SU-DHL-6 (cell line): ENCODE data around the gene IMPDH1.

Experiments used
- H2AFZ ChIP-seq: fragments of 200-600 bp; sonication (generic); 2 replicates; pipeline ENCODE4 v1.6.1; 2014; ENCODE audit warnings: low read depth, mild to moderate bottlenecking, moderate library complexity, mixed read lengths, antibody characterized with exemption, low read length; ENCODE audit not compliant: severe bottlenecking
- H3F3A ChIP-seq: fragments of 200-600 bp; shearing (Covaris generic); 2 replicates; pipeline ENCODE4 v1.6.0; 2016; ENCODE audit warnings: antibody characterized with exemption, mild to moderate bottlenecking; ENCODE audit not compliant: insufficient read depth
- H3K27ac ChIP-seq: fragments of 200-600 bp; sonication (generic); 2 replicates; pipeline ENCODE4 v1.5.1; 2016; ENCODE audit warnings: low read depth, mild to moderate bottlenecking, low read length, moderate library complexity, mixed read lengths
- H3K27me3 ChIP-seq: fragments of 200-600 bp; sonication (generic), shearing (Covaris generic); 2 replicates; pipeline ENCODE4 v1.6.0; 2014; ENCODE audit warnings: mild to moderate bottlenecking, low read length
- H3K36me3 ChIP-seq: fragments of 200-600 bp; sonication (generic); 2 replicates; pipeline ENCODE4 v1.6.1; 2014; ENCODE audit warnings: mild to moderate bottlenecking, low read length, mixed read lengths
- H3K4me2 ChIP-seq: fragments of 300-600, 200-600 bp; shearing (Covaris generic), sonication (generic); 2 replicates; pipeline ENCODE4 v1.6.0; 2014; ENCODE audit warnings: low read length, low read depth, mild to moderate bottlenecking; ENCODE audit not compliant: poor library complexity, severe bottlenecking
- H3K4me3 ChIP-seq: fragments of 200-600 bp; sonication (generic); 2 replicates; pipeline ENCODE4 v1.5.1; 2014; ENCODE audit warnings: antibody characterized with exemption, low read length, mild to moderate bottlenecking, mixed read lengths; ENCODE audit not compliant: insufficient read depth, poor library complexity, severe bottlenecking
- H3K79me2 ChIP-seq: fragments of 200-600 bp; sonication (generic); 2 replicates; pipeline ENCODE4 v1.6.1; 2014; ENCODE audit warnings: mild to moderate bottlenecking, low read length, moderate library complexity; ENCODE audit not compliant: insufficient read depth
- H3K9ac ChIP-seq: fragments of 200-600 bp; sonication (generic); 2 replicates; pipeline ENCODE4 v1.7.0; 2014; ENCODE audit warnings: mild to moderate bottlenecking, low read length
- H3K9me2 ChIP-seq: fragments of 200-600 bp; sonication (generic); replicated peaks from 2 replicates; pipeline ENCODE4 v1.6.1; 2014; ENCODE audit warnings: low read length; ENCODE audit not compliant: insufficient read depth
- H3K9me3 ChIP-seq: fragments of 200-600 bp; sonication (generic); 2 replicates; pipeline ENCODE4 v1.6.1; 2014; ENCODE audit warnings: low read length, mixed read lengths; ENCODE audit not compliant: insufficient read depth
- H4K20me1 ChIP-seq: fragments of 200-600 bp; sonication (generic); 2 replicates; pipeline ENCODE4 v1.6.1; 2014; ENCODE audit warnings: low read depth, mild to moderate bottlenecking, antibody characterized with exemption, low read length, moderate library complexity, mixed read lengths
- EZH2phosphoT487 ChIP-seq: fragments of 200-600 bp; sonication (generic), shearing (Covaris generic); conservative IDR thresholded peaks from 2 replicates; pipeline ENCODE4 v1.6.1; 2018; ENCODE audit warnings: mild to moderate bottlenecking, antibody characterized with exemption, low read length, moderate library complexity, mixed read lengths
- TF ChIP-seq, protein P1 (sequence below): fragments of 200-600 bp; sonication (generic); IDR thresholded peaks from one replicate; pipeline ENCODE4 v1.5.1; 2017; ENCODE audit warnings: antibody characterized with exemption, mild to moderate bottlenecking, low read length, moderate library complexity; ENCODE audit not compliant: insufficient read depth, poor library complexity, severe bottlenecking

The IMPDH1 gene

DNA sequence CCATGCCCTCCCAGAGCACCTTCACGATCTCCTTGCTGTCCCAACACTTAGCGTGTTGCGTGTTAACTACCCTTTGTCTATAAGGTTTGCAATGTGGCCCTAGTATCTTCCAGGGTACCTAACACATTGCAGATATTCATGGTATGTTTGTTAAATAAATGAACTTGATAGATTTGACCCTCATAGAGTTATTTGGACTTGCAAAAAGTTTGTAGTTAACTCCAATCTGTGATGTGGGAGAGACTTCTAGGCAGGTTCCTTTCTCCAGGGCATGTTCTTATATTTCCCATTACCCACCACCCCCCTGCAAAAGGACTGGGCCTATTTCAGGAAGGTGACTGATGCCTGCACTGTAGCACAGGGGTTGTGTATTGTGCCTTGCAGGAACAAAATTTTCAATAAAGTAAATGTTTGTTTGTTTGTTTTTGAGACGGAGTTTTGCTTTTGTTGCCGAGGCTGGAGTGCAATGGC is 46.5 kb upstream of the IMPDH1 start:
- peaks cover 32% of the 10 kb centered on the region for H3K79me2 ChIP-seq
- no peaks in the 10 kb centered on the region for H3K9me2 ChIP-seq
- no peaks in the 10 kb centered on the region for H4K20me1 ChIP-seq
- peaks cover 20% of the 10 kb centered on the region for H3F3A ChIP-seq
- TF ChIP-seq EZH2phosphoT487 = no peak
- TF ChIP-seq, protein P1, sequence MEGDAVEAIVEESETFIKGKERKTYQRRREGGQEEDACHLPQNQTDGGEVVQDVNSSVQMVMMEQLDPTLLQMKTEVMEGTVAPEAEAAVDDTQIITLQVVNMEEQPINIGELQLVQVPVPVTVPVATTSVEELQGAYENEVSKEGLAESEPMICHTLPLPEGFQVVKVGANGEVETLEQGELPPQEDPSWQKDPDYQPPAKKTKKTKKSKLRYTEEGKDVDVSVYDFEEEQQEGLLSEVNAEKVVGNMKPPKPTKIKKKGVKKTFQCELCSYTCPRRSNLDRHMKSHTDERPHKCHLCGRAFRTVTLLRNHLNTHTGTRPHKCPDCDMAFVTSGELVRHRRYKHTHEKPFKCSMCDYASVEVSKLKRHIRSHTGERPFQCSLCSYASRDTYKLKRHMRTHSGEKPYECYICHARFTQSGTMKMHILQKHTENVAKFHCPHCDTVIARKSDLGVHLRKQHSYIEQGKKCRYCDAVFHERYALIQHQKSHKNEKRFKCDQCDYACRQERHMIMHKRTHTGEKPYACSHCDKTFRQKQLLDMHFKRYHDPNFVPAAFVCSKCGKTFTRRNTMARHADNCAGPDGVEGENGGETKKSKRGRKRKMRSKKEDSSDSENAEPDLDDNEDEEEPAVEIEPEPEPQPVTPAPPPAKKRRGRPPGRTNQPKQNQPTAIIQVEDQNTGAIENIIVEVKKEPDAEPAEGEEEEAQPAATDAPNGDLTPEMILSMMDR = no peak
- H2AFZ ChIP-seq = peak overlapping the region; percentile 91
- H3K9me3 ChIP-seq = no peaks in the 10 kb centered on the region
- peak overlapping the region; percentile 98 for H3K4me2 ChIP-seq
- peak overlapping the region; percentile 95 for H3K4me3 ChIP-seq
- H3K36me3 ChIP-seq = 0 out of 2 replicates have a peak, but pooled peaks cover 3% of the 10 kb centered on the region
- no peaks in the 10 kb centered on the region for H3K27me3 ChIP-seq
- H3K27ac ChIP-seq = peak overlapping the region; percentile 27
- H3K9ac ChIP-seq = peak overlapping the region; percentile 98

DNA sequence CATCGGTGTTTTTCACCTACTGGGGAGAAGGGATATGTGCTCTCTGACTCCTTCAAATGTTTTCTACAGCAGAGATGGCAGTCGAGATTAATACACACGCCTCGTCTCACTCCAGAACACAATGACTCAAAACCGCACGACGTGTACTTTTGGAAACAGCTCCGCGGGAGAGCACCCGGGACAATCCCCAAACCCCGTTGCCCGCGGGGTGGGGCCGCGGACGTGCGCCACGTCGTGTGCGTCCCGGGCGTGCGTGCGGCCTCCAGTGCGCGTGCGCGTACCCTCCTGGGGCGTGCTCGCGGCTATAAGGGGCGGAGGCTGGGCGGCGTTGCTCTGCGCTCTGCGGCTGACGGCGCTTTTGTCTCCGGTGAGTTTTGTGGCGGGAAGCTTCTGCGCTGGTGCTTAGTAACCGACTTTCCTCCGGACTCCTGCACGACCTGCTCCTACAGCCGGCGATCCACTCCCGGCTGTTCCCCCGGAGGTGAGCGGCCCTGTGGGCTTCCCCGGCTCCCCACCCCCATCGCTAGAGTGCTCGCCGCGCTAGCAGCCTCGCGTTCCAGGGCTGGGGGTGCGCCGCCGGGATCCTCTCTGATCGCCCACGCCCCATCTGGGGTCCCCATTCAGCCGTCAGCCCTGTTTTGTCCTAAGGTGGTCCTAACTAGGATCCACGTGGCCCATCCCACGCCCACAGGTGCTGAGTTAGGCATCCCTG is 45.9 kb upstream of the IMPDH1 start, which contains the start of gene HILPDA:
TSS of gene HILPDA (plus strand) at position 336 of the 712 bp plus-strand sequence. CDS start 1,391 bp downstream, outside the sequence.
- H3K4me2 ChIP-seq = peak within 1 kb of the TSS; percentile 98
- no peaks in the 10 kb centered on the region for H4K20me1 ChIP-seq
- peaks cover 20% of the 10 kb centered on the region for H3F3A ChIP-seq
- H3K27ac ChIP-seq = peak within 1 kb of the TSS; percentile 27
- H3K9me2 ChIP-seq = no peaks in the 10 kb centered on the region
- H3K4me3 ChIP-seq = peak within 1 kb of the TSS; percentile 95
- H3K79me2 ChIP-seq = peaks cover 32% of the 10 kb centered on the region
- H3K9me3 ChIP-seq = no peaks in the 10 kb centered on the region
- 0 out of 2 replicates have a peak, but pooled peaks cover 3% of the 10 kb centered on the region for H3K36me3 ChIP-seq
- TF ChIP-seq, protein P1 = no peak
- no peak for TF ChIP-seq EZH2phosphoT487
- peak within 1 kb of the TSS; percentile 98 for H3K9ac ChIP-seq
- H3K27me3 ChIP-seq = no peaks in the 10 kb centered on the region
- peak within 1 kb of the TSS; percentile 95 for H2AFZ ChIP-seq

DNA sequence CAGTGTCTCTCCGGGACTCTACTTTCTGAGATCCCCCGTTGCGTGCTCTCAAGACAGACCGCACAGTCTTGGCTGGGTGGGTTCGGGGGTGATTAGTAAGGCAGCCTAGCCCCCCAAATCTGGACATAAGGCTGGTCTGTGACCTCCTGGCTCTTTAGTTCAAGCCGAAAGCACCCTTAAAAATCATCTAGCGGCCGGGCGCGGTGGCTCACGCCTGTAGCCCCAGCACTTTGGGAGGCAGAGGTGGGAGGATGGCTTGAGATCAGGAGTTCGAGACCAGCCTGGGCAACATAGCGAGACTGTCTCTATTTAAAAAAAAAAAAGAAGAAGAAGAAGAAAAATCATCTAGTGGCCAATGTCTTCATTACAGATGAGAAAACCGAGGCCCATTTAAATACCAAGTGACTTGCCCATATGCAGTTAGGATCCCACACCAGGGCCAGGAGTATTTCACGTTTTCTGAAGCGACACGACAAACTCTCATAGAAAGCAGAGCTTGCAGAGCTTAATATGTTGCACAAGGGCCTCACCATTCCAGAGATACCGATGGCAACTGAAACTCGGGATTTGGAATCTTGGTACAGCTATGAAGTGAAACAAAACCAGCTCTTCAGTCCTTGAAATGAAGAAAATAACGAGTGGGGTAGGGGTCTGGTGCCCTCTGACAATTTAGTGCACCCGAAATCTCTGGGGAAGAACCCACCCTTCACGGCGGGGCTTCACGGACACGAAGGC is 45.2 kb upstream of the IMPDH1 start:
- Histone ChIP-seq H3K27ac (peak overlapping the region; percentile 26), H2AFZ (peak overlapping the region; percentile 95), H3K4me2 (peak overlapping the region; percentile 87), H3K9ac (peak overlapping the region; percentile 98), H3K36me3 (0 out of 2 replicates have a peak, but pooled peaks cover 3% of the 10 kb centered on the region), H4K20me1 (no peaks in the 10 kb centered on the region), H3K9me2 (no peaks in the 10 kb centered on the region), H3K4me3 (peak overlapping the region; percentile 95), H3K79me2 (peaks cover 32% of the 10 kb centered on the region), H3K27me3 (no peaks in the 10 kb centered on the region), H3K9me3 (no peaks in the 10 kb centered on the region), H3F3A (peaks cover 20% of the 10 kb centered on the region)
- no peak for TF ChIP-seq EZH2phosphoT487
- TF ChIP-seq, protein P1 = no peak
